ENCODE data around the gene BID.

BID gene

DNA sequence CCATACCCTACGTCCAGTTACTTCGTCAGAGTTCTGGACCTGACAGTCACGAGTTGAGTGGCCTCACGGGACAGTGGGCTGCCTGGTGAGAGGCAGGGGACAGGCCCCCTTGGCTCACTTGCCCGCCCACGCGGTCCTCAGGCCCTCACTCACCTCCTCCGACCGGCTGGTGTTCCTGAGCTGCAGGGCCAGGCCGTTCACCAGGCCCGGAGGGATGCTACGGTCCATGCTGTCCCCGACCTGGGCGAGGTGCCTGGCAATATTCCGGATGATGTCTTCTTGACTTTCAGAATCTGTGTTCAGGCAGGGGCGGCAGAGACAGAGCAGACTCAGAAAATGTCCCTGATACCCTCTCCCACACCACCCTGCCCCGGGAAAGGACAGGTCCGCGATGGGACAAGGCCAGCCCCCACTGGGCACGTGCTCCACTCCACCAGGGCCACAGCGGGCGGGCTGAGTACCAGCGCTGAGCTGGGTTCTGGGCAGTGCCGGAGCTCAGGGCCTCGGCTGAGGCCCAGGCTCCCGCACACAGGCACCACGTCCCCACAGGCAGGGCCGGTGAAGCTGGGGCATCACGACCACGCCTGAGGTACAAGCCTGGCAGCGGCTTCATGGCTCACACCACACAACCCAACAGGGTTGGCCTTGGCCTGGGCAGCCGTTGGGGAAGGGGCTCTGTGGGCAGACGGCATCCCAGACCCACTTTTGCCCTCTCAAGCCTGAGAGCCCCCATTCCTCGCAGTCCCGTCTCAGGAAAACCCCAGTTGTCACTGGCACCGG, 34.9 kb downstream of the BID start:
- H3K4me3 ChIP-seq (ENCODE audit: low read depth, low read length), result no peak overlapping the region
- in situ Hi-C loops (cut with HindIII; ENCODE audit: low sequenced_read_pairs), result no loop called here
- TF ChIP-seq, protein P1, sequence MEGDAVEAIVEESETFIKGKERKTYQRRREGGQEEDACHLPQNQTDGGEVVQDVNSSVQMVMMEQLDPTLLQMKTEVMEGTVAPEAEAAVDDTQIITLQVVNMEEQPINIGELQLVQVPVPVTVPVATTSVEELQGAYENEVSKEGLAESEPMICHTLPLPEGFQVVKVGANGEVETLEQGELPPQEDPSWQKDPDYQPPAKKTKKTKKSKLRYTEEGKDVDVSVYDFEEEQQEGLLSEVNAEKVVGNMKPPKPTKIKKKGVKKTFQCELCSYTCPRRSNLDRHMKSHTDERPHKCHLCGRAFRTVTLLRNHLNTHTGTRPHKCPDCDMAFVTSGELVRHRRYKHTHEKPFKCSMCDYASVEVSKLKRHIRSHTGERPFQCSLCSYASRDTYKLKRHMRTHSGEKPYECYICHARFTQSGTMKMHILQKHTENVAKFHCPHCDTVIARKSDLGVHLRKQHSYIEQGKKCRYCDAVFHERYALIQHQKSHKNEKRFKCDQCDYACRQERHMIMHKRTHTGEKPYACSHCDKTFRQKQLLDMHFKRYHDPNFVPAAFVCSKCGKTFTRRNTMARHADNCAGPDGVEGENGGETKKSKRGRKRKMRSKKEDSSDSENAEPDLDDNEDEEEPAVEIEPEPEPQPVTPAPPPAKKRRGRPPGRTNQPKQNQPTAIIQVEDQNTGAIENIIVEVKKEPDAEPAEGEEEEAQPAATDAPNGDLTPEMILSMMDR (IDR thresholded peaks at IDR 0.05; ENCODE audit: low read depth, low read length), result no peak
- no peak for DNase-seq (ENCODE audit: low read depth, low spot score)

DNA sequence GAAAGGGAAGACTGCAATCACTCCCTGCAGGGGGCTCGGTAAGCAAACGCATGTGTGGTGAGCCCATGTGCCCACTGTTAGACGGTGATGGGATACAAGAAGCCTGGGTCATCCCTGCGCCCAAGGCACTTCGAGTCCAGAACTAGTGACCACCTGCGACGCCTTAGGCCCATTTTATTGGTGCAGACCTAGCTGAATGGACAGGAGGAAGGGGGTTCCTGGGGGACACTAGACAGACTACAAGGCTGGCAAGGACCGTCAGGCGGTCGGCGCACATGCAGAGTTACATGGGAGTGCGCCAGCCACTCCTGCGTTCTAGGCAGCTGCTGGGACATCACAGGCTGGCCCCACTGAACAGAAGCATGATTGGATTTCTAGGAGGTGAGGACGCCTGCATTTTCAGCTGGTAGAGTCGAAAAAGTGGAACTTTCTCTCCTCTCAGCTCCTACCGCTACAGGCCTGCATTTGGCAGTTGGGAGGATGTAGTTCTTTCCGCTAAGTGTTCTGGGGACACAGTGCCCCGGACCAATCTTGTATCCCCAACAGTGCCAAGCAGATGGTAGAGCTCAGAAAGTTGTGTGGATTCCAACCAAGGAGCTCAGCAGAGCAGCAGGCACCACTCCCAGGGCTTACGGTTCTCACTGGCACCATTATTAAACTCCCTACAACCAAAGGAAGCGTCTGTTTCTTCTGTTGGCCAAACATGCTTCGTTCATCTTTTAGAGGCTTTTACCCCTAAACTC, 35.7 kb downstream of the BID start:
- DNase-seq (ENCODE audit: low read depth, low spot score), result no peak
- in situ Hi-C loops (cut with HindIII; ENCODE audit: low sequenced_read_pairs), result no loop called here
- TF ChIP-seq, protein P1 (IDR thresholded peaks at IDR 0.05; ENCODE audit: low read depth, low read length), result no peak
- no peak overlapping the region for H3K4me3 ChIP-seq (ENCODE audit: low read depth, low read length)

DNA sequence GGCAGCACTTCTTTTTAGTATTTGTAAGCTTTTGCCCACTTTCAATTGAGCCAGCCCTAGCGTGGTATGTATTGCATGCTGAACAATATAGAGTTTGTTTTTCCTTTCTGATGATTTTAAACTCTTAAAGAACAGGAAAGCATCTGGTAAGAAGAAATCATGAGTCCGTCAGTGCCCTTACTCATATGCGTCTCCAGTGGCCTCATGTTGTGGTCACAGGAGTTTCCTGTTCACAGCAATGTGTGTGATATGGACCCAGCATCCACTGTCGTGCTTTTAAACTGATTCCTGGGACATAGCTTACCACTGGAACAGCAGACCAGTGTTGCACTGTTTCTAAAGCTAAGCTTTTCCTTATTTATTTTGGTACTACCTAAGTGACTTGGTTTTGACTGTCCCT, 40.1 kb downstream of the BID start:
- in situ Hi-C loops (cut with HindIII; ENCODE audit: low sequenced_read_pairs), result no loop called here
- DNase-seq (ENCODE audit: low read depth, low spot score), result peak; percentile 65
- TF ChIP-seq, protein P1 (IDR thresholded peaks at IDR 0.05; ENCODE audit: low read depth, low read length), result no peak
- H3K4me3 ChIP-seq (ENCODE audit: low read depth, low read length), result no peak overlapping the region

DNA sequence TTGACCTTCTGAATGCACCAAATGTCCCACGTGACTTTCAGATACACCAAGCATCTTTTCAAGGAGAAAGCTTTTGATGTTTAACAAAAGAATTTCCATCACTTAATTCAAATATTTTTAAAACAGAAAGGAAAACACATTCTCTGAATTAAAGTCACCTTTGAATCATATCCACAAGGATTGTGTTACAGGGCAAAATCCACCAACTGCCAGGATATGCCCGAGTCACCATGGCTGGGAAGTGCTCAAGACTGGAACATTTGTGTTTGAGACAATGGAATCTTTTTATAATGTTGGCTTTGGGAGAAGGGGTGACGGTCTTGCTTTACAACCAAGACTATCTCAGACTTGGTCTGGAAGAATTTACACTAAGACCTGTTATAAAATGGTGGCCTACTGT, 40.8 kb downstream of the BID start:
- no peak overlapping the region for H3K4me3 ChIP-seq (ENCODE audit: low read depth, low read length)
- in situ Hi-C loops (cut with HindIII; ENCODE audit: low sequenced_read_pairs), result no loop called here
- TF ChIP-seq, protein P1 (IDR thresholded peaks at IDR 0.05; ENCODE audit: low read depth, low read length), result no peak
- peak; percentile 35 for DNase-seq (ENCODE audit: low read depth, low spot score)

DNA sequence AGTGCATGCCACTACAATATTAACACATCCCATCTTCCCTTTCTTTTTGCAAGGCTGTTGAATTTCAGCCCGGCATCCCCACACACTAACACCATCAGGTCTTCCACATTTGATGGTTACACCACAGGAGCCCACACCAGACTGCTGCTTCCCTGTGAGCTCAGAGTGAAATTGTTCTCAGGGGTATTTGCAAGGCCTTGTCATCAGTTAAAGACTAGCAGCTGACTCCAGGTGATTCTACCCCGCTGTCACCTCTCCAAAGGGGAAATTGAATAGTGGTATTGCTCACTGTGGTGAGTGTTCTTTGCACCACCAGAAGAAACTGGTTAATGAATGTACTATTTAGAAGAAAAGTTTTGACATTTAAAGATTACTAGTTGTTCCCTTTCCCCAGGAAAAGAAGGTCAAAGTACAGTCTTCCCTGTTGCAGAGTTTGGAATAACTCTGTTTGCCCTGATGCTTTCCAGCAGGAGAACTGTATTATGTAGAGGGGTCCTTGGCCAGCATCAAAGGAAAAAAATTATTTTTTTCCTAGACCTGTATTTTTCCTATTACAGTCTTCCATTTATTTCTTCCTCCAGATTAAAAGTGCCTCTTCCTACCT, 41.9 kb downstream of the BID start:
- DNase-seq (ENCODE audit: low read depth, low spot score), result no peak
- TF ChIP-seq, protein P1 (IDR thresholded peaks at IDR 0.05; ENCODE audit: low read depth, low read length), result no peak
- H3K4me3 ChIP-seq (ENCODE audit: low read depth, low read length), result no peak overlapping the region
- in situ Hi-C loops (cut with HindIII; ENCODE audit: low sequenced_read_pairs), result no loop called here

DNA sequence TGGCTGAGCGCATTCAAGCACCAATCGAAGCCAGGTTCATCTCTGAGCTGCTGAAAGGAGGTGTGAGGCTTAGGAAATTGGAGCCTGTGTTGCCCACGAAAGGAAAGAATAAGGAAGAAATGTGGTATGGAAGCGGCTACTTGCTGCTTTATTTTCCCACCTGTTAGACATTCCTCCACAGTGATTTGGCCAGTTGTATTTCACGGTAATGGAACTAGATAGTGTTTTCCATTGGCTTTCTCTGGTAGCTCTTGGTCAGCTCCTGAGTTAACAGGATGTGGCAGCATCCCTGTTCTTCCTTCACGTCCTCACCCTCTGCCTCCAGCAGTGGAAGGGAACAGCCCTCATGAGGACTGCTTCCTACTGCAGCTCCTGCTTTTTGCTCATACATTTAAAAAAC, 44.7 kb downstream of the BID start:
- in situ Hi-C loops (cut with HindIII; ENCODE audit: low sequenced_read_pairs), result no loop called here
- TF ChIP-seq, protein P1 (IDR thresholded peaks at IDR 0.05; ENCODE audit: low read depth, low read length), result no peak
- no peak overlapping the region for H3K4me3 ChIP-seq (ENCODE audit: low read depth, low read length)
- DNase-seq (ENCODE audit: low read depth, low spot score), result no peak
